ENCODE results near the gene IMMT. TPM values are rescaled to one million over a fixed set of nuclear protein-coding genes. Genes with fewer than 3 reads are reported as not detected.

IMMT gene
- total RNA-seq, 1 donor from 2014 or later = 160 TPM

GRCh38 chr2:86223927-86224560 is 28.8 kb upstream of the IMMT start:
- Mint-ChIP-seq H3K27me3 (ENCODE audit: low read depth) (no peaks in the 10 kb centered on the region), H3K9me3 (no peaks in the 10 kb centered on the region), H3K27ac (no peak overlapping the region), H3K4me1 (ENCODE audit: low read depth) (peaks cover 13% of the 10 kb centered on the region), H3K4me3 (ENCODE audit: low read depth) (no peak overlapping the region), H3K36me3 (ENCODE audit: low read depth) (no peaks in the 10 kb centered on the region)
- no peak for DNase-seq (ENCODE audit: low spot score)
- intact Hi-C loops (cut with micrococcal nuclease) = loop anchor here (5.0 kb wide), 1 partner anchor 143 kb away; no protein-coding TSS in a partner anchor

DNA sequence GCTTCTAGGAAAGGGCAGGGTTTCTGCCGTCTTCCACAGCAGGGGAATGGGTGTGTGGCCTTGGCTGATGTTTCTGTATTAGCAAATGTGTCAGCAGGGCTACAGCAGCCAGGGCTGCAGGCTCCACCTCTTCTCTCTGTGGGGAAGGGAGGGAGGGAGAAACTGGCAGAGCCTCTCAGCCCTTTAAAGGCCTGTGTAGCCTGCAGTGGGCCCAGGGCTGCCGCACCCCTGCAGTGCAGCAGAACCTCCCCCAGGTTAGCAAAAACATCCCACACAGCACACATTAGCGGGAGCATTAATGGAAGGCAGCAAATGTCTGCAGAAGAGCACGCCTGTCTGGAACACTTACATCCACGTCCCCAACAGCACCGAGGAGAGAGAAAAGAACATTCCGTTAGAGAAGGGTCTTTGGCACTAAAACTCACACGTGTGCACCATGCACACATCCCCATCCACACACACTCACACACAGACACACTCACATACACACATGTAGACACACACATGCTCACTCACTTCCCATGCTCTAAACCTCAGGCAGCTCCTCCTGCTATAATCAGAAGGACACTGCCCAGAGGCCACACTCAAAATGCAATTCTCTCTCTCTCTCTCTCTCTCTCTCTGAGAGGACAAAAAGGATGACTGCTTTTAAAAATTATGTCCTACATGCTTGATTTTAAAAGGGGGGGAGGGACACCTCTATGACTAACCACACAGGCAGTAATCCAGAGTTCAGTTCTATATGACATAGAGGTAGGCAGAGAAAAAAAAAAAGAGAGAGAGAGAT is 28.1 kb upstream of the IMMT start:
- Mint-ChIP-seq H3K27ac (no peak overlapping the region), H3K27me3 (ENCODE audit: low read depth) (no peaks in the 10 kb centered on the region), H3K36me3 (ENCODE audit: low read depth) (no peaks in the 10 kb centered on the region), H3K9me3 (no peaks in the 10 kb centered on the region), H3K4me3 (ENCODE audit: low read depth) (no peak overlapping the region), H3K4me1 (ENCODE audit: low read depth) (peaks cover 13% of the 10 kb centered on the region)
- no peak for DNase-seq (ENCODE audit: low spot score)
- intact Hi-C loops (cut with micrococcal nuclease) = loop anchor here (5.0 kb wide), 1 partner anchor 144 kb away; no protein-coding TSS in a partner anchor

DNA sequence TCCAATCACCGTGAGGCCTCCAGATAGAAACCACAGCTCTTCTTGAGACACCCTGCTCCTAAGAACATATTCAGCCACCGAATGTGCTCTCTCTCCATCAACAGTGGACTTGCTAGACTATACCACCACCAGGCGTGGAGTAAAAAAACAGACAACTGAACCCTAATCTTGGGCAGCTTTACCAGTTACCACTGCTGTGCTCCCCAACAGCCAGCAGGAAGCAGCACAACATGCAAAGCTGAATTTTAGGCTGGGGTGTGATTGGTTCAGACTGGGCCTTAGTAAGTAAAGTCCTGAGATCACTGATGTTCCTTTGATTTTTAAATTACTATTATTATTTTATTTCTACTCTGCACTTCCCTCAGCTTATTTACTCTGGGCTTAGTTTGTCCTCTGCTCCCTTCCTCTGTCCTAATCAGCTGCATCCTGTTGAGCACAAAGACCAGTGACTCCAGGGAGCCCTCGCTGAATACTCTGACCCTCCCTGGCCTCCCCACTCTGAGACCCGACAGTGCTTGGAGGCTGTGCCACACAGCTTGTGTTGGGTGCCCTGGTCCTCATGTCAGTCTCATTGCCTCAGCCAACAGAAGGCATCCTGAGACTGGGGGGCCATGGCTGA is 25.9 kb upstream of the IMMT start:
- no peaks in the 10 kb centered on the region for H3K27me3 Mint-ChIP-seq (ENCODE audit: low read depth)
- H3K4me3 Mint-ChIP-seq (ENCODE audit: low read depth) = no peak overlapping the region
- peaks cover 5% of the 10 kb centered on the region for H3K9me3 Mint-ChIP-seq
- peaks cover 23% of the 10 kb centered on the region for H3K4me1 Mint-ChIP-seq (ENCODE audit: low read depth)
- H3K36me3 Mint-ChIP-seq (ENCODE audit: low read depth) = peaks cover 4% of the 10 kb centered on the region
- DNase-seq (ENCODE audit: low spot score) = peak; percentile 32
- intact Hi-C loops (cut with micrococcal nuclease) = loop anchor here (1.0 to 5.0 kb wide), 2 partner anchors 76 to 146 kb away; no protein-coding TSS in a partner anchor
- H3K27ac Mint-ChIP-seq = no peak overlapping the region

DNA sequence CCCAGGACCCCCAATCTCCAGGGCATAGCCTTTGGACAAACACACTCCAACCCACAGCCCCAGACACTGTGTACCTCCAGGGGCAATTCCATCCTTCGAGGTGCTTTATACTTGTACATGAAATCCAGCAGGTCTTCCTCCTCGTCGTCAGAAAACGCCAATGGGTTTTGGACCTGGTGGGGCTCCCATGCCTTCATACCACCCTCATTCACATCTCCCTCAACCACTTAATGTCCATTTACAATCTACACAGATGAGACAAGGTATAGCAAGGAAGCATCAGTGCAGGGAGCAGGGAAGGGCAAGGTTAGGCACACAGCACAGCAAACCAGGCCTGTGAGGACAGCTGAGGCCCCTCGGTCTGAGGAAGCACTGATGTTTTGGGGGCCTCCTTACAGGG is 24.6 kb upstream of the IMMT start:
- intact Hi-C loops (cut with micrococcal nuclease) = loop anchor here (5.0 kb wide), 1 partner anchor 147 kb away; no protein-coding TSS in a partner anchor

DNA sequence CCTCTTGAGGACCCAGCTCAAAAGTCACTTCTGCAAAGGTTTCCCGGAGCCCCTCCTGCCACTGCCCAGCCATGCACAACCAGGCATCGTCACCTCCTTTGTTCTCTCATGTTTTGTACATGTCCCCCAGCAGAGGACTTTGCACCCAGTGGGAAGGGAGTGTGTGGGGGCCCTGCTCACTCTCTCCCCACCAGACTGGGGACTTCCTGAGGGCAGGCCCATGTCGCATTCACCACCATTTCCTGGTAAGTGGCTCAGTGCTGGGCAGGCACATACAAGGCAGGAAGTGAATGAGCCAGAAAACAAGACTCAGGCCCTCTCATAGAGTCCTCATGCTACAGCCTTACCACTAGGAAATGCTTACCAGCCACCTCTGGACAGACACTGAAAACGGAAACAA is 22.9 kb upstream of the IMMT start:
- Mint-ChIP-seq H3K27me3 (ENCODE audit: low read depth) (no peaks in the 10 kb centered on the region), H3K36me3 (ENCODE audit: low read depth) (peaks cover 17% of the 10 kb centered on the region), H3K4me1 (ENCODE audit: low read depth) (peaks cover 13% of the 10 kb centered on the region), H3K27ac (no peak overlapping the region), H3K4me3 (ENCODE audit: low read depth) (no peak overlapping the region), H3K9me3 (peaks cover 5% of the 10 kb centered on the region)
- no peak for DNase-seq (ENCODE audit: low spot score)
- intact Hi-C loops (cut with micrococcal nuclease) = no loop called here

More for the DNA sequence above, 24.6 kb upstream of the IMMT start:
- H3K27me3 Mint-ChIP-seq (ENCODE audit: low read depth) = no peaks in the 10 kb centered on the region
- H3K36me3 Mint-ChIP-seq (ENCODE audit: low read depth) = peaks cover 4% of the 10 kb centered on the region
- peaks cover 5% of the 10 kb centered on the region for H3K9me3 Mint-ChIP-seq
- peaks cover 18% of the 10 kb centered on the region for H3K4me1 Mint-ChIP-seq (ENCODE audit: low read depth)
- H3K4me3 Mint-ChIP-seq (ENCODE audit: low read depth) = no peak overlapping the region
- no peak for DNase-seq (ENCODE audit: low spot score)
- H3K27ac Mint-ChIP-seq = no peak overlapping the region

DNA sequence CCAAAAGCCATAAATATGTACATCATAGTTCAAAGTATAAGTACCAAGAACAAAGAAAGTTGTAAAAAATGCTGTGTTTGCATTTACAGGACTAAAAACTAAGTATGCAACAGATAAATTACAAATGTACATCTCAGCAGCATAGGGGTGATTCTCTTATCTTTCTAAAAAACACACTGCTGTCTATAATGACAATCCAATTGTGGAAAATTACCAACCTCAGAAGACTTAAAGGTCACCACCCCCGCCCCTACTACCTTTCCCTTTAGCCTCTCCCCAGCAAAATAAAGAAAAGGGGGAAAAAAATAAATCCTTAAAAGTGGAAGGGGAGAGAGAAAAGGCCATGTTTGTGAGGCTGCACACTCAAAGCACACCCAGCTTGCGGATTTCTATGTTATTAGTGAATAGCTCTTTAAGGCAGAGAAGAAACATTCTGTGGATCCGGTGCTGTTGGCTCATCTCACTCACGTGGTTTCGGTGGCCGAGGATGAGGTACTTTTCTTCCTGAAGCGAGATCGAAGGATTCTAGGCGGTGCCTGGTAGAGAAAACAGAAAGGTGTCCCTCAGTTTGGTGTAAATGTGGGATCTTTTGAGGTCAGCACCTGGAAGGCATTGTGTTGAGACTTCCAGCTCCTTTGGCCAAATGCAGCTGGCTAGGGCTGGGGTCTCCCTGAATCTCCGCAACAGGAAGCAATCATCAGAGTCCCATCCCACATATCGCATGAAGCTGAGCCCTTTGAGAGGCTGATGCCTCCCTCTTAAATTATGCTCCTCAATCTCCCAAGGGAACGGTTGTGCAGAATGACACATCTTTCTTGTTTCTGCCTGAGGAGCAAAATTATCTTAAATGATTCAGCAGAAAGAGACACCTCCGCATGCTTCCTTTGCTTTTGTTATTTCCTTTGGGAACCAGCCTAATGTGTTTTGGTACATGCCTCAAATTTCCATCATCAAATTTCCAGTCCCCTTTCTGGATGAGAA is 21.6 kb upstream of the IMMT start:
- Mint-ChIP-seq H3K9me3 (peaks cover 5% of the 10 kb centered on the region), H3K36me3 (ENCODE audit: low read depth) (peaks cover 25% of the 10 kb centered on the region), H3K4me3 (ENCODE audit: low read depth) (no peak overlapping the region), H3K4me1 (ENCODE audit: low read depth) (peaks cover 13% of the 10 kb centered on the region), H3K27me3 (ENCODE audit: low read depth) (no peaks in the 10 kb centered on the region), H3K27ac (no peak overlapping the region)
- intact Hi-C loops (cut with micrococcal nuclease) = no loop called here
- DNase-seq (ENCODE audit: low spot score) = no peak

DNA sequence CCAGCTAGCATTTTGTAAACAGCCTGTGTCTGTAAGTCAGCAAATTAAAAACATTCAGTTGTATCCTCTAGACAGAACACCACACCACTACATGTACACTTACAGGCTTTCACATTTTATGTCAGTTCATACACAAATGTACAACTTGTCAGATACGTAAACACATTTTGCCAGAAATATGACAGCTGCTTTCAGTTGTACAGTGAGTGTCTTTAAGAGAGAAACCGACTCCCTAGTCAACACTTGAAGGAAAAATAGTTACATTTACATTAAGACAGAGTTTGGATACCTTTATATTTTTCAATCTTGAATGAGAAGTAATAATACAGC is 19.2 kb upstream of the IMMT start:
- peaks cover 46% of the 10 kb centered on the region for H3K36me3 Mint-ChIP-seq (ENCODE audit: low read depth)
- no peaks in the 10 kb centered on the region for H3K27me3 Mint-ChIP-seq (ENCODE audit: low read depth)
- H3K9me3 Mint-ChIP-seq = peaks cover 5% of the 10 kb centered on the region
- DNase-seq (ENCODE audit: low spot score) = no peak
- peaks cover 11% of the 10 kb centered on the region for H3K4me1 Mint-ChIP-seq (ENCODE audit: low read depth)
- no peak overlapping the region for H3K4me3 Mint-ChIP-seq (ENCODE audit: low read depth)
- intact Hi-C loops (cut with micrococcal nuclease) = no loop called here
- no peak overlapping the region for H3K27ac Mint-ChIP-seq

- DNase-seq (ENCODE audit: low spot score) = no peak
- intact Hi-C loops (cut with micrococcal nuclease) = no loop called here
- Mint-ChIP-seq H3K36me3 (ENCODE audit: low read depth) (peaks cover 50% of the 10 kb centered on the region), H3K9me3 (peaks cover 5% of the 10 kb centered on the region), H3K4me3 (ENCODE audit: low read depth) (no peak overlapping the region), H3K27me3 (ENCODE audit: low read depth) (no peaks in the 10 kb centered on the region), H3K27ac (no peak overlapping the region), H3K4me1 (ENCODE audit: low read depth) (peaks cover 11% of the 10 kb centered on the region)
These were observed 18.6 kb upstream of the IMMT start for GRCh38 chr2:86213699-86214502.

- intact Hi-C loops (cut with micrococcal nuclease) = no loop called here
- no peaks in the 10 kb centered on the region for H3K27me3 Mint-ChIP-seq (ENCODE audit: low read depth)
- H3K9me3 Mint-ChIP-seq = peaks cover 3% of the 10 kb centered on the region
- H3K27ac Mint-ChIP-seq = no peak overlapping the region
- H3K36me3 Mint-ChIP-seq (ENCODE audit: low read depth) = peaks cover 56% of the 10 kb centered on the region
- DNase-seq (ENCODE audit: low spot score) = no peak
- H3K4me1 Mint-ChIP-seq (ENCODE audit: low read depth) = peaks cover 8% of the 10 kb centered on the region
- H3K4me3 Mint-ChIP-seq (ENCODE audit: low read depth) = no peak overlapping the region
These were observed 17.8 kb upstream of the IMMT start for GRCh38 chr2:86213056-86213455.

- DNase-seq (ENCODE audit: low spot score) = no peak
- no peak overlapping the region for H3K4me3 Mint-ChIP-seq (ENCODE audit: low read depth)
- H3K27me3 Mint-ChIP-seq (ENCODE audit: low read depth) = no peaks in the 10 kb centered on the region
- no peak overlapping the region for H3K27ac Mint-ChIP-seq
- peaks cover 64% of the 10 kb centered on the region for H3K36me3 Mint-ChIP-seq (ENCODE audit: low read depth)
- intact Hi-C loops (cut with micrococcal nuclease) = no loop called here
- peaks cover 4% of the 10 kb centered on the region for H3K4me1 Mint-ChIP-seq (ENCODE audit: low read depth)
- H3K9me3 Mint-ChIP-seq = no peaks in the 10 kb centered on the region
These were observed 16.5 kb upstream of the IMMT start for GRCh38 chr2:86211796-86212188.

DNA sequence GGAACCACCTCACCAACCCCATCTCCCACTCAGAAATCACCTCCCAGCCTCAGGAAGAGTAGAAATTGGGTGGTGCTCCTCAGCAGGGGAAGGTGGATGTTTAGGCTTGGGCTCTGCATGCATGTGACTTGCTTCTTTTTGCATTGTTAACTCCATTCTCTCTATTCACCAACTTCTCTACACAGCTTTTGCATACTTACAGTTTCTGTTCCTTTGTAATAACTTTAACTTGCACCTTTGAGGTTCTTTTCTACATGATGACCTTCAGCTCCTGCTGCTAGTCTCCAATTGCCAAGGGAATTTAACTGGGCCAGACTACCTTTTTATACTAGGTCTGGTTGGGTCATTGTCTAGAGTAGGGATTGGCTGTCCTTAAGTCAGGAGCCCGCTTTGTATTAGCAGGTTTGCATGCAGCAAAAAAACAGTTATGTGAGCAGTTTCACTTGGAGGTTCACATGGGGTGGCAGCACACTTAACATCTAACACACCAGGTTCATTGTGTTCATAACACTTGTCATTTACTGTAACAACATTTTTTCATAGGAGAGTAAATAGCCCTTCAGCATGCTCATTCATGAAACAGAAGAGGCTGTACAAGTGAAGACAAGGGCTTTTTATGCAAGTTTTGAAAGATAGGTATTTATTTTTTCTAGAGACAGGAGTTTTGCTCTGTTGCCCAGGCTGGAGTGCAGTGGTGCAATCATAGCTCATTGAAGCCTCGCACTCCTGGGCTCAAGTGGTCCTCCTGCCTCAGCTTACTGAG is 16.0 kb upstream of the IMMT start:
- Mint-ChIP-seq H3K4me1 (ENCODE audit: low read depth) (peaks cover 2% of the 10 kb centered on the region), H3K27ac (no peak overlapping the region), H3K4me3 (ENCODE audit: low read depth) (no peak overlapping the region), H3K9me3 (no peaks in the 10 kb centered on the region), H3K27me3 (ENCODE audit: low read depth) (no peaks in the 10 kb centered on the region), H3K36me3 (ENCODE audit: low read depth) (peaks cover 70% of the 10 kb centered on the region)
- DNase-seq (ENCODE audit: low spot score) = no peak
- intact Hi-C loops (cut with micrococcal nuclease) = no loop called here
